Neural progenitor cell (in vitro differentiated cells): Measurements from ENCODE around the gene CRACR2B.

Source experiments
- CTCF ChIP-seq: fragments of 200-600 bp; sonication (generic); IDR thresholded peaks from 2 replicates; pipeline ENCODE4 v1.5.1; 2017; ENCODE audit warnings: antibody characterized with exemption, mild to moderate bottlenecking
- EZH2 ChIP-seq: fragments of 200-600 bp; sonication (generic); IDR thresholded peaks from 2 replicates; pipeline ENCODE4 v1.6.1; 2017; ENCODE audit warnings: antibody characterized with exemption, mild to moderate bottlenecking, moderate library complexity
- EZH2phosphoT487 ChIP-seq: fragments of 200-600 bp; sonication (generic); IDR thresholded peaks from 2 replicates; pipeline ENCODE4 v1.6.1; 2017; ENCODE audit warnings: antibody characterized with exemption

GRCh38 chr11:800473-800872 is 27.2 kb upstream of the CRACR2B start:
- no peak for TF ChIP-seq EZH2
- no peak for TF ChIP-seq CTCF
- no peak for TF ChIP-seq EZH2phosphoT487
